ENCODE measurements around the gene CRIP1. TPM values are rescaled to one million over a fixed set of nuclear protein-coding genes. Genes with fewer than 3 reads are reported as not detected.

Gene CRIP1
- polyA plus RNA-seq, 3 donors = 688 to 2,084 (median 1,032) TPM

DNA sequence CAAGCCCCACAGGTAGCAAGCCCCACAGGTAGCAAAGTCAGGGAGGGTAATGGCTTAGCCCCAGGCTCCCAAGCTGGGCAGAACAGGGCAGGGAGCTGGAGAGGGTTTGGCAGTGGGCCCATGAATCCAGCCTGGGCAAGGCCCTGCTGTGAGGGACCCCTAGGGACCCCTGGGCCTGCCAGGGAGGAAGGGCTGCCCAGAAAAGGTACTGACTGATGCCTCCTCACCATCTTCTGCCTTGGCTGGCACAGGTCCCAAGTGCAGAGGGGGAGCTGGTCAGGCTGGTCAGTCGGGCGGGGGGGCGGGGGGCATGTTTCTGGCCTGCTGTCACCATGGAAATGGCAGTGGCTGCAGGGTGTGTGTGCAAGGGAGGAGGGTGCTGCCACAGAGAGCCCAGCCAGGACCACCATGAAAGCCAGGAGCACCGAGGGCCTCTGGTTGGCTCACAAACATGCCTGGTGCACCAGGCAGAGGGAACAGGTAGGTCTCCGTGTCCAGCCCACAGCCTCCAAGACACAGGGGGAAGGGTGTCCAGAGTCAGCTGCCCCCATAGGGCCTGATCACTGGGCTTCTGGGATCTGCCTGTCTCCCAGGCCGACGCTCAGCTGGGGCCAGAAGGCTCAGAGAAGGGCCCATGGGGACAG, 13.5 kb upstream of the CRIP1 start:
- TF ChIP-seq, protein P1, sequence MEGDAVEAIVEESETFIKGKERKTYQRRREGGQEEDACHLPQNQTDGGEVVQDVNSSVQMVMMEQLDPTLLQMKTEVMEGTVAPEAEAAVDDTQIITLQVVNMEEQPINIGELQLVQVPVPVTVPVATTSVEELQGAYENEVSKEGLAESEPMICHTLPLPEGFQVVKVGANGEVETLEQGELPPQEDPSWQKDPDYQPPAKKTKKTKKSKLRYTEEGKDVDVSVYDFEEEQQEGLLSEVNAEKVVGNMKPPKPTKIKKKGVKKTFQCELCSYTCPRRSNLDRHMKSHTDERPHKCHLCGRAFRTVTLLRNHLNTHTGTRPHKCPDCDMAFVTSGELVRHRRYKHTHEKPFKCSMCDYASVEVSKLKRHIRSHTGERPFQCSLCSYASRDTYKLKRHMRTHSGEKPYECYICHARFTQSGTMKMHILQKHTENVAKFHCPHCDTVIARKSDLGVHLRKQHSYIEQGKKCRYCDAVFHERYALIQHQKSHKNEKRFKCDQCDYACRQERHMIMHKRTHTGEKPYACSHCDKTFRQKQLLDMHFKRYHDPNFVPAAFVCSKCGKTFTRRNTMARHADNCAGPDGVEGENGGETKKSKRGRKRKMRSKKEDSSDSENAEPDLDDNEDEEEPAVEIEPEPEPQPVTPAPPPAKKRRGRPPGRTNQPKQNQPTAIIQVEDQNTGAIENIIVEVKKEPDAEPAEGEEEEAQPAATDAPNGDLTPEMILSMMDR (IDR thresholded peaks at IDR 0.05) = no peak
- DNase-seq = no peak
- Mint-ChIP-seq H3K4me1 (peaks cover 15% of the 10 kb centered on the region), H3K9me3 (peaks cover 5 to 21% (median 7%) of the 10 kb centered on the region in 7 donors), H3K4me3 (peak overlapping the region; percentile 12 to 81), H3K27me3 (ENCODE audit: low read depth in 3 of 3) (peaks cover 34 to 52% (median 41%) of the 10 kb centered on the region in 3 donors), H3K36me3 (peaks cover 4 to 11% of the 10 kb centered on the region in 2 donors), H3K27ac (no peak overlapping the region)
- H3K9ac ChIP-seq (ENCODE audit: insufficient read depth, low read length, poor library complexity, severe bottlenecking) = no peak overlapping the region
- peaks cover 9 to 23% of the 10 kb centered on the region in 2 donors for H3K9me3 ChIP-seq (replicated peaks in 1 of 2; ENCODE audit: control insufficient read depth in 1 of 2, insufficient read depth in 1 of 2, low read length in 2 of 2)
- peak overlapping the region; percentile 61 for H2AFZ ChIP-seq (ENCODE audit: insufficient read depth, low read depth, low read length, poor library complexity, severe bottlenecking)
- H4K20me1 ChIP-seq (ENCODE audit: insufficient read depth, low read length) = peaks cover 7% of the 10 kb centered on the region
- H3K79me2 ChIP-seq (ENCODE audit: insufficient read depth, low read length) = no peaks in the 10 kb centered on the region
- no peak overlapping the region for H3K27ac ChIP-seq (ENCODE audit: low read depth in 1 of 2, low read length in 2 of 2)
- peak overlapping the region in 1 of 3 experiments; percentile 73 for H3K4me3 ChIP-seq (replicated peaks in 1 of 3; ENCODE audit: low read depth in 2 of 3, low read length in 3 of 3)
- peaks cover 24 to 45% of the 10 kb centered on the region in 2 donors for H3K27me3 ChIP-seq (ENCODE audit: control insufficient read depth in 2 of 2, insufficient read depth in 2 of 2, low read length in 2 of 2)
- peaks cover 4 to 15% of the 10 kb centered on the region in 2 donors for H3K36me3 ChIP-seq (replicated peaks in 1 of 2; ENCODE audit: control insufficient read depth in 1 of 2, insufficient read depth in 2 of 2, low read length in 2 of 2)
- intact Hi-C loops (cut with micrococcal nuclease) = loop anchor here in 1 of 2 donors (5.0 kb wide), 1 partner anchor 86 kb away; no protein-coding TSS in a partner anchor
- WGBS (ENCODE audit: insufficient coverage) = 34% methylated on average over 5 of the region's 7 CpGs
- H3K4me1 ChIP-seq (ENCODE audit: control insufficient read depth in 1 of 2, insufficient read depth in 2 of 2, low read length in 2 of 2) = peaks cover 17 to 31% of the 10 kb centered on the region in 2 donors
- H3K4me2 ChIP-seq (replicated peaks; ENCODE audit: extremely low read depth, low read length, poor library complexity, severe bottlenecking) = peak overlapping the region; percentile 82

DNA sequence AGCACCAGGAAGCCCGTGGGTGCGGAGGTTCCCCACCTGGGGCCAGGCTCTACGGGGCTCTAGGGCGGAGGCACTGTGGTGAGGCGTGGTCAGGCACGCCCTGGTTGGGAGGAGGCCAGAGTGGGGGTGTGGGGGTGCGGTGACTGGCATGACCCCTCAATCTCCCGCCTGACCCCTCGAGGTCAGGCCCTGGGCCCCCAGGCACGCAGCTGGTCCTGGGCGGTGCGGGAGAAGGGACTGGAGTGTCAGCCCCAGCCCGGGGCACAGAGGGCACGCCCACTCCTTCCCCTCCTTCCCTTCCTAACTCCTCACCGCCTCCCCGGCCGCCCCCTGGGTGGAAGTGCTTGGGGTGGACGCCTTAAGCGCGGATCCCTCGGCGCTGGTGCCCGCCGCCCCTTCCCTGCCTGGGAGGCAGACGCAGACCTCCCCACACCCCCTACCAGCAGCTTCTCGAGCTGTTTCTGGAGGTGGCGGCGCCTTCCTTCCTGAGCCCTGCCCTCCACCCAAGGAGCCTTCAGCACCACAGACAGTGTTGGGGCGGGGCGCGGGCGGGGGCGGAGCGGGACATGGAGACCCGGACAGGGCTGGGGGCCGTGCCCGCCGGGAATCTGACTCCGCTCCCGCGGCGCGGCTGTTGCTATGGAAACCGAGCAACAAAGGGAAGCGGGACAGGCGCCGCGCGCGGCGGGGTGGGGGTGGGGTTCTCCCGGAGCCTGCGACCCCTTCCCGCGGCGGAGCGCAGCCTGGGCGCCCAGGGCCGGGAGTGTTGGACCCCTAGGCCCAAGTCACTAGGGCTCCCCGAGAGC, 12.8 kb upstream of the CRIP1 start:
- H3K9ac ChIP-seq (ENCODE audit: insufficient read depth, low read length, poor library complexity, severe bottlenecking) = peak overlapping the region; percentile 36
- H2AFZ ChIP-seq (ENCODE audit: insufficient read depth, low read depth, low read length, poor library complexity, severe bottlenecking) = peak overlapping the region; percentile 61
- peaks cover 17 to 33% of the 10 kb centered on the region in 2 donors for H3K4me1 ChIP-seq (ENCODE audit: control insufficient read depth in 1 of 2, insufficient read depth in 2 of 2, low read length in 2 of 2)

More for the DNA sequence above, 12.8 kb upstream of the CRIP1 start:
- peak overlapping the region in 1 of 7 donors; percentile 8 for H3K27ac Mint-ChIP-seq
- H3K4me3 Mint-ChIP-seq = peak overlapping the region; percentile 66 to 81
- peaks cover 34 to 57% (median 41%) of the 10 kb centered on the region in 3 donors for H3K27me3 Mint-ChIP-seq (ENCODE audit: low read depth in 3 of 3)
- DNase-seq = peak in 2 of 3 donors; percentile 51 to 61
- Histone ChIP-seq H3K79me2 (ENCODE audit: insufficient read depth, low read length) (no peaks in the 10 kb centered on the region), H4K20me1 (ENCODE audit: insufficient read depth, low read length) (peaks cover 7% of the 10 kb centered on the region), H3K27me3 (ENCODE audit: control insufficient read depth in 2 of 2, insufficient read depth in 2 of 2, low read length in 2 of 2) (peaks cover 24 to 49% of the 10 kb centered on the region in 2 donors), H3K36me3 (replicated peaks in 1 of 2; ENCODE audit: control insufficient read depth in 1 of 2, insufficient read depth in 2 of 2, low read length in 2 of 2) (peaks cover 0 to 8% of the 10 kb centered on the region in 2 donors), H3K4me2 (replicated peaks; ENCODE audit: extremely low read depth, low read length, poor library complexity, severe bottlenecking) (peak overlapping the region; percentile 82), H3K9me3 (replicated peaks in 1 of 2; ENCODE audit: control insufficient read depth in 1 of 2, insufficient read depth in 1 of 2, low read length in 2 of 2) (peaks cover 9 to 23% of the 10 kb centered on the region in 2 donors), H3K4me3 (replicated peaks in 1 of 3; ENCODE audit: low read depth in 2 of 3, low read length in 3 of 3) (peak overlapping the region; percentile 22 to 73 (median 24)), H3K27ac (ENCODE audit: low read depth in 1 of 2, low read length in 2 of 2) (no peak overlapping the region)
- H3K9me3 Mint-ChIP-seq = peaks cover 5 to 21% (median 7%) of the 10 kb centered on the region in 7 donors
- TF ChIP-seq, protein P1 (IDR thresholded peaks at IDR 0.05) = no peak
- H3K36me3 Mint-ChIP-seq = peaks cover 4 to 11% of the 10 kb centered on the region in 2 donors
- peaks cover 15% of the 10 kb centered on the region for H3K4me1 Mint-ChIP-seq
- intact Hi-C loops (cut with micrococcal nuclease) = loop anchor here (2.0 to 5.0 kb wide), 2 partner anchors 15 to 87 kb away; no protein-coding TSS in a partner anchor
- WGBS (ENCODE audit: insufficient coverage) = under 1% methylated on average over 40 of the region's 60 CpGs

All from CD14-positive monocyte (primary cell).